MM.1S (cell line): Measurements from ENCODE around the gene ZBTB46.

Experiments
- CTCF ChIP-seq: fragments of 300-600 bp; sonication (generic); IDR thresholded peaks from 2 replicates; pipeline ENCODE4 v1.5.1; 2016; ENCODE audit warnings: antibody characterized with exemption, low read length, mixed read lengths
- EZH2 ChIP-seq: fragments of 300-600 bp; sonication (generic); optimal IDR thresholded peaks from 2 replicates; pipeline ENCODE3; 2017; ENCODE audit warnings: low read depth, mild to moderate bottlenecking, antibody characterized with exemption, low read length, mixed read lengths
- EZH2phosphoT487 ChIP-seq: fragments of 300-600 bp; sonication (generic); IDR thresholded peaks from 2 replicates; pipeline ENCODE4 v1.6.1; 2018; ENCODE audit warnings: antibody characterized with exemption, low read length

GRCh38 chr20:63731410-63731809 lies 99.7 kb downstream of the ZBTB46 start:
- TF ChIP-seq EZH2phosphoT487 (no peak), CTCF (no peak), EZH2 (no peak)
